OCI-M2 (cell line): ENCODE data around the gene ARL14.

Source experiments
- DNase-seq: peaks from one replicate; lab custom pipeline; 2025; ENCODE audit not compliant: unreplicated experiment; lab: John Stamatoyannopoulos, UW

ARL14 gene

GRCh38 chr3:160676547-160677303, at the start of gene ARL14:
Gene ARL14 (plus strand): TSS chr3:160677160. CDS start chr3:160677347, 187 bp downstream.
- no peak for DNase-seq

GRCh38 chr3:160629491-160629890, 47.5 kb upstream of the ARL14 start:
- no peak for DNase-seq

- DNase-seq, result no peak
These were observed 43.4 kb upstream of the ARL14 start for GRCh38 chr3:160633361-160634083.

GRCh38 chr3:160635213-160635612, 41.7 kb upstream of the ARL14 start:
- DNase-seq, result no peak

GRCh38 chr3:160637086-160637485, 39.9 kb upstream of the ARL14 start:
- no peak for DNase-seq

- no peak for DNase-seq
These were observed 38.8 kb upstream of the ARL14 start for GRCh38 chr3:160638184-160638583.

- DNase-seq, result no peak
These were observed 35.2 kb upstream of the ARL14 start for GRCh38 chr3:160641665-160642309.

- DNase-seq, result no peak
These were observed 33.0 kb upstream of the ARL14 start for GRCh38 chr3:160643994-160644393.

- DNase-seq, result no peak
These were observed 32.5 kb upstream of the ARL14 start for GRCh38 chr3:160644491-160644890.

GRCh38 chr3:160648701-160649100, 28.3 kb upstream of the ARL14 start:
- no peak for DNase-seq

- no peak for DNase-seq
These were observed 27.4 kb upstream of the ARL14 start for GRCh38 chr3:160649596-160649995.

GRCh38 chr3:160653512-160653911, 23.4 kb upstream of the ARL14 start:
- no peak for DNase-seq

GRCh38 chr3:160660902-160661301, 16.1 kb upstream of the ARL14 start:
- DNase-seq, result no peak

GRCh38 chr3:160661660-160662059, 15.3 kb upstream of the ARL14 start:
- DNase-seq, result no peak

- no peak for DNase-seq
These were observed 11.7 kb upstream of the ARL14 start for GRCh38 chr3:160665231-160665630.

- no peak for DNase-seq
These were observed 11.0 kb upstream of the ARL14 start for GRCh38 chr3:160665784-160666526.

GRCh38 chr3:160667452-160667851, 9.5 kb upstream of the ARL14 start:
- DNase-seq, result no peak

GRCh38 chr3:160668454-160668853, 8.5 kb upstream of the ARL14 start:
- no peak for DNase-seq

GRCh38 chr3:160671231-160671630, 5.7 kb upstream of the ARL14 start:
- no peak for DNase-seq

GRCh38 chr3:160671995-160672394, 5.0 kb upstream of the ARL14 start:
- no peak for DNase-seq

- no peak for DNase-seq
These were observed 3.8 kb upstream of the ARL14 start for GRCh38 chr3:160673188-160673587.
